SK-N-MC (cell line): ENCODE measurements around the gene SLC2A14.
"Not testable (repeated sequence)": the region's sequence is repeated elsewhere in the genome, so short reads cannot be mapped to it uniquely, and the experiment has no call there.

ENCODE experiments used
- EZH2 ChIP-seq: fragments of 200-600 bp; sonication (generic); IDR thresholded peaks from one replicate; pipeline ENCODE4 v1.6.1; 2017; ENCODE audit warnings: antibody characterized with exemption
- FOXP2 ChIP-seq: optimal IDR thresholded peaks from 2 replicates; pipeline ENCODE3; 2011; ENCODE audit warnings: mild to moderate bottlenecking, moderate library complexity; ENCODE audit not compliant: insufficient read depth; ENCODE audit errors: extremely low read length, control extremely low read depth
- POLR2AphosphoS5 ChIP-seq: IDR thresholded peaks from 2 replicates; pipeline ENCODE4 v1.6.1; 2012; ENCODE audit warnings: mild to moderate bottlenecking, low read depth, low read length, borderline replicate concordance

DNA sequence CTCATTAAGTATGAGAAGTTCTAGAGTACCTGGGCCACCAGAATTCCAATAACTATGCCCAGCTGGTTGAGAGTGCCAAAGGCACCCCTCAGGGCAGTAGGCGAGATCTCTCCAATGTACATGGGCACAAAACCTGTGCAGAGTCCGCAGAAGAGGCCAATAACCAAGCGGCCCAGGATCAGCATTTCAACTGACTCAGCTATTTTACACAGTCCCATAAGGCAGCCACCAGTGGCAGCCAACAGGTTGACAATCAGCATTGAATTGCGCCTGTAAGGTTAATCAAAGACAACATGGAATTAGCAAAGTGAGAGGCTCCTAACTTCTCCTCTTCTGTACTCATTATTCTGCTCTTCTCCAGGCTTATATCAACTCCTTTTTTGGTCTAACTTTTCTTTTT lies 43.0 kb downstream of the SLC2A14 start:
- not testable (repeated sequence) for TF ChIP-seq POLR2AphosphoS5, EZH2, FOXP2
